HG03196 (cell line): ENCODE results near the gene PDE9A.

Source experiments
- ATAC-seq: cut with Tn5 transposase; IDR thresholded peaks from one replicate; pipeline ENCODE4 v1.9.1; 2021; ENCODE audit not compliant: unreplicated experiment

The PDE9A gene

DNA sequence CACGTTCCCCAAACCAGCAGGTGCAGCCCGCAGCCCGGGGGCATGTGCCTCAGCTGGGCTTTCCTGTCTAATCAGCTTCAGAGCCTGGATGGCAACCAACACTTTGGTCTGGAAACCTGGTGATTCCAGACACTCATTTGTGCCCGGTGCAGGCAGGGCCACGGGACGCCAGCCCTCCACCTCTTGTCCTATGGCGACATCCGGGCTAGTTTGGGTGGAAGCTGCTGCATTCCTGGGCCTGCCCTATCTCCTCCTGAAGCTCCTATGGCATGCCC lies 114.1 kb downstream of the PDE9A start:
- no peak for ATAC-seq

DNA sequence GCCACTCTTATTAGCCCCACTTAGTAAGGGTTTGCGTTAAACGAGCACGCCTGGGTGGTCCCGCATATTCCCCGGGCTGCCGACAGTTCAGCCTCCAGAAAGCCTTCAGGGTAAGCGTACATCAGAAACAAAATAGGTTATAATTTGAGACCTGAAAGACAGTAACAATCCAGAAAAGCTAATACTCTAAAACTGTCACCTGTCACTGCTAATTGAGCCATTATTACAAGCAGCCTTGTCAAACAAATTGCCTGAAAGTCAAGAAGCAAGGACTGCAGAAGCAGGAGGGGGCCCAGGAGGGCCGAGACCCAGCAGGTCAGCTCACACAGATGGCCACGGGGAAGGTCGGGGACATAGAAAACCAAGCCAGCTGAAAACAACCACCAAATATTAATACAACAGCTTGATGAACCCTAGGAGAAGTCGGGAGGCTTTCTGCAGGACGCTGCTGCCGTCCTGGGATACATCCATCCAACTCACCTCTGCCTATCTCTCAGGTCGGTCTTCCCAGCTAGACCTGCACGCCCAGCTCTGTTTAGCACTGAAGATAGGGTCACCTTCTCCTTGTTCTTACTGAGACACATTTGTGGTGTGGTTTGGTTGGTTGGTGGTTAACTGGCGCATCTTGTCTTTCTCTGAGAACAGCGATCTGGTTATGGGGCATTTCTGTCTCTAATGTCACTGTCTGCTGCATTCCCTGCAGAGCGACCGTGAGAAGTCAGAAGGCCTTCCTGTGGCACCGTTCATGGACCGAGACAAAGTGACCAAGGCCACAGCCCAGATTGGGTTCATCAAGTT lies 115.1 kb downstream of the PDE9A start:
- no peak for ATAC-seq

GRCh38 chr21:42769183-42769819 lies 115.9 kb downstream of the PDE9A start:
- no peak for ATAC-seq

- no peak for ATAC-seq
Measured at GRCh38 chr21:42769820-42770716, 116.6 kb downstream of the PDE9A start.

DNA sequence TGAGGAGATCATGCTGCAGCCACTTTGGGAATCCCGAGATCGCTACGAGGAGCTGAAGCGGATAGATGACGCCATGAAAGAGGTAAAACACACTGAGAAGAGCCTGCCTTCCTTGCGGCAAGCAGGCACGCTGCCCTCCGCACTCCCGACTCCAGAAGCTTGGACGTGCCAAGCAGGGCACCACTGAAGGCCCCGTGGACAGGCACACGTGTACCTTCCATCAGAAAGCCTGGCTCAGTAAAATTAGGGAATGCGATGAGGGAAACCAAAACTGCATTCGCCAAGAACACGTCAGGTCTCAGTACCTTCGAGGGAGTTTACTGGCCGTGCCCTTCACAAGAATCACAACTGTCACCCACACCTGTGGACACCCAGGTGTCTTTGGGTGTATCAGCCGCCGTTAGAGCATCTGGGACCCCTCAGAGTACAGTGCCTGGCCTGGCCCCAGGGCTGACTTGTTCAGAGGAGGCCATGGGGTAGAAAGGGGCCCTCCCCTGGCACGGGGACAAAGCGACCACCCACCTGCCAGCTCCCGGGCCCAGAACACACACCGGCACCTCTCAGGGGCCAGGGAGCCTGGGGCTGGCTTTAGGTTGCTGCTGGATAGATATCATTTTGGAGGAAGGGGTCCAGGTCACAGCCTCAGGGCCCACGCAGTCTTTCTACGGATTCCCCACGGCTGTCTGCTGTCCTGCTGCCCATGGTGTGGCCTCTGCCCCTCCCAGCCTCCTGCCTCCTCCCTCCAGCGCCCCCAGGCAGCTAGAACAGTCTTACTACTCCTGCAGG lies 117.5 kb downstream of the PDE9A start:
- ATAC-seq, result no peak

- ATAC-seq, result no peak
Measured at GRCh38 chr21:42771503-42771805, 118.0 kb downstream of the PDE9A start.

DNA sequence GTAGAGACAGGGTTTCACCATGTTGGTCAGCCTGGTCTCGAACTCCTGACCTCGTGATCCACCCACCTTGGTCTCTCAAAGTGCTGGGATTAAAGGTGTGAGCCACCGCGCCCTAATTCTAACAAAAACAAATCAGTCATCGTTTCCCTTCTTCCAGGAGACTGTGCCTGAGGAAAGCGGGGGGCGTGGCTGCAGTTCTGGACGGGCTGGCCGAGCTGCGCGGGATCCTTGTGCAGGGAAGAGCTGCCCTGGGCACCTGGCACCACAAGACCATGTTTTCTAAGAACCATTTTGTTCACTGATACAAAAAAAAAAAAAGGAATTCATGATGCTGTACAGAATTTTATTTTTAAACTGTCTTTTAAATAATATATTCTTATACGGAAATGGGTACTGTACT lies 121.7 kb downstream of the PDE9A start:
- no peak for ATAC-seq

DNA sequence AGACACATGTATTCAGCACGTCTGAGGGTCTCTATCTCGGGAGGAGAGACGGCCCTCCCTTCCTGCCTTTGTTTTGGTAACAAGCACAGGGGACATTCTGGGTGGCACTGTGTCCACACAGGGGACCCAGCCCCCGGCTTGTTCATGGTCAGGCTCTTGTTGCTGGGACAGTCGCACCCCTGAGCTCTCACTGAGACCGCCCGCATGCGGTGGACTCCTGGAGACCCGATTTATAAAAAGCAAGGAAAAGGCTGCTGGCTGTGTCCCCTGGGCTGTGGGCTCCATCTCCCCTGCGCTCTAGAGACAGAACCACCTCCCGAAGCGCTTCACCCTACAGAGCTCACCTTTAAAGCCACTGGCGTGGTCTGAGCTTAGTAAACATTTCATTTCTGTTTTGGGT lies 122.5 kb downstream of the PDE9A start:
- no peak for ATAC-seq

DNA sequence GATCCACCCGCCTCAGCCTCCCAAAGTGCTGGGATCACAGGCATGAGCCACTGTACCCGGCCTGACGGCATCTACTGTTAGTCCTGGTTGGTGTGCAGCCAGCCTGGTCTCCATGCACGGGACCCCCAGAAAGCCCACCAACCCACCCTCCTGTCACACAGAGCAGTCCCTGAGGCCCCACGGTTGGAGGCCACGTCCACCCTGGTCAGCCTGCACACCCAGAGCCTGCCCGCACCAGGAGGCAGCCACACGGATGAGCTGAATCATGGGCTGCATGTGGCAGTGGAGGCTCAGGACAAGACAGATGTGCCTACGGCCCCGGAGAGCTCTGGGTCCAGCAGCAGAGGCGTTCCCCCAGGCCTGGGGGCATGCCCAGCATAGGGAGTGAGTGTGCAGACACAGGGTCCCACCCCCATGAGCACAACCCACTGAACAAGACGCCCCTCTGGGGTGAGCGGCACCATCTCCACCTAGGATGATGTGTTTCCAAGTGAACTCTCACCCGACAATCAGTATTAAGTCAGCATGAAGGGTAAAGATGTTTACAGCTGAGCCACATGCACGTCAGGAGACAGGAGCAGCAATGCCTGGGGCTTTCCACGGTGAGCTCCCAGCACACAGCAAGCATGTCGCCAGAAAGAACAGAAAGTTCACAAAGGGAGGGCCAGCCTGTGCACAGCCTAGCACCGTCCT lies 123.8 kb downstream of the PDE9A start:
- ATAC-seq, result no peak

DNA sequence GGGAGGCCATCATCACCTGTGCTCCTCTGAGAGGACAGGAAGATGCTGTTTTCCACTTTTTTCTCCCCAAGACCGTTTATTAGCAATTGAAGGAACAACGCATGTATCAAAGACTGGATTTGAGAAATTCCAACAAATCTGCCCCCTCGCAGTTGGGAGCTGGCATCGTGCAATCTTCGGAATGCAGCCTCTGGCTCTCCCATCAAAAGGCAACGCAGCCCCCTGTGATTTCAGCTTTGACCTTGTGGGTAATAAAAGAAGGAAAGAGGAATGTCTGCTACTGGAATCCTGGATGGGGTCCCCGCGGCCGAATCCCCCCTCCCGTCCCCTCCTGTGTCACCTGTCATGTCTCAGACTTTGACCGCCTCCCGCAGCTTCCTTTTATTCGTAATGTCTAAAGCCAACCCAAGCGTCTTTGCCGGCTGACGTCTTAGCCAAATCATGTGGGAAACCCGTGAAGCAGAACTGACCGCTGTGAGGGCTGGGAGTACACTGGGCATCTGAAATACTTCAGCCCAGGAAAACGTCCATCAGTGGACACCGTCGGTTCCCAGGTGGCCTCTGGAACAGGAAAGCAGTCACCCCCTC lies 124.4 kb downstream of the PDE9A start:
- ATAC-seq, result no peak

DNA sequence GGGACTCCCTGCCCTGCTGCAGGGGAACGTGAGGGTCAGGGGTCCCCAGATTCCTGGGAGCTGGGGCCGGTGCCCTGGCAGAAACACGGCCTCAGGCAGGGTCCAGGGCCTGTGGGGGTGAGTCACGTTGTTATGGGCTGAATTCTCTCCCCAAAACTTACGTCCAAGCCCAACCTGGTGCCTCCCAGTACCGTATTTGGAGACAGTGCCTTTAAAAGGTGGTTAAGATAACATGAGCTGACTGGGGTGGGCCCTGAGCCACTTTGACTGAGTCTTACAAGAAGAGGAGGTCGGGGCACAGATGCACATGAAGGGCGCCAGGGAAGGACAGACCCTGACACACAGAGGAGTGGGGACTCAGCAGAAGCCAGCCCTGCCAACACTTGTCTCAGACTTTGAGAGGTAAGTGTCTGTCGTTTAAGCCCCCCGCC lies 126.0 kb downstream of the PDE9A start:
- ATAC-seq, result no peak

GRCh38 chr21:42780617-42781016 lies 127.2 kb downstream of the PDE9A start:
- no peak for ATAC-seq

DNA sequence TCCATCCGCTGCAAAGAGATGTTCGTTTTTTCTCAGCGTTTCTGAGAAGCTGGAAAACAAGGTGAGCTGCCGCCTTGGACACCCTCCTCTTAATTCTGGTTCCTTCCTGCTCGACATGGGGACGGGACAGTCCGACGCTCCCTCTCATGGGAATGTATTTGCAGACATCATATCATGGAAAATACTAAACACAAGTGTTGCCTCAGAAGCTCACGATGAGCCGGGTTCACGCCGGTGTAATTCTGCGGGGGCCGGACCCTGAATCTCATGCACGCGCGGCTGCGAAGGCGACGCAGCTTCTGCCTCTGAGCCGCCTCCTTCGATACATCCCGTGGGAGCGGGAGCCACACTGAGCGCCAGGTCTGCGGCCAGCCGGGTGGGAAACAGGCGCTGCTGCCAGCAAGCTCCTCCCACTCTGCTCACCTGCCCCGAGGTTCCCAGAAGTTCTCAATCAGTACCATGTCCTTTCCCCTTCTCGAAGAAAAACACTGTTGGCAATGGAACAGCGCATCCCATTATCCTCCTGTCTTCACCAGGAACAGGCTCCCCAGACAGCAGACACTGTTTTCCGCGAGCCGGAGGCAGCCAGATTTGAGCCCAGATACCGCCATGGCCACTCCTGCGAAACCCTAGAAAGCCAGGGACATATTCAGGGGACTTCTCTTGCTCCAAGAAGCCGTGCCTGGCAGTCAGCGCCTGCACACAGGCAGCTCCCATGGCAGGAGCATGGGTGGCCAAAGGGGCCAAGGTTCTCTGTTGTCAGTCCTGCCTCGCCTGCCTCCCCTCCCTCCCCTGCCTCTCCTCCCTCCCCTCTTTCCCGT lies 127.9 kb downstream of the PDE9A start:
- ATAC-seq, result no peak

- ATAC-seq, result no peak
Measured at GRCh38 chr21:42781971-42782722, 128.7 kb downstream of the PDE9A start.

- ATAC-seq, result no peak
Measured at GRCh38 chr21:42782723-42783242, 129.4 kb downstream of the PDE9A start.

DNA sequence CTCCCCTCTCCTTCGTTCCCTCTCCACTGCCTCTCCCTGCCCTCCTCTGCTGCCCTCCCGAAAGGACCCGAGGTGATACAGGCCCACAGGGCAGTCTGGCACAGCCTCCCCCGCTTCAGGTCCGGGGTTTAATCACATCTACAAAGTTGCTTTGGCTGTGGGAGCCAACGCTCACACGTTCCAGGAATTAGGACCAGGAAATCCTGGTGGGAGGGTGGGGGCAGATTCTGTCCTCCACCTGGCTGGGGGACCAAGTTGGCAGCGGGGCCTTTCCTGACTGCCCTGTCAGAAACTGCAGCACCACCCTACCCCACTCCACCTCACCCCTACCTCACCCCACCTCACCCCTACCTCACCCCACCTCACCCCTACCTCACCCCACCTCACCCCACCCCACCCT lies 130.9 kb downstream of the PDE9A start:
- ATAC-seq, result no peak

- no peak for ATAC-seq
Measured at GRCh38 chr21:42784896-42785451, 131.6 kb downstream of the PDE9A start.
